ENCODE measurements around the gene PLCH2.
"Not testable (repeated sequence)": the region's sequence is repeated elsewhere in the genome, so short reads cannot be mapped to it uniquely, and the experiment has no call there.

PLCH2 gene

DNA sequence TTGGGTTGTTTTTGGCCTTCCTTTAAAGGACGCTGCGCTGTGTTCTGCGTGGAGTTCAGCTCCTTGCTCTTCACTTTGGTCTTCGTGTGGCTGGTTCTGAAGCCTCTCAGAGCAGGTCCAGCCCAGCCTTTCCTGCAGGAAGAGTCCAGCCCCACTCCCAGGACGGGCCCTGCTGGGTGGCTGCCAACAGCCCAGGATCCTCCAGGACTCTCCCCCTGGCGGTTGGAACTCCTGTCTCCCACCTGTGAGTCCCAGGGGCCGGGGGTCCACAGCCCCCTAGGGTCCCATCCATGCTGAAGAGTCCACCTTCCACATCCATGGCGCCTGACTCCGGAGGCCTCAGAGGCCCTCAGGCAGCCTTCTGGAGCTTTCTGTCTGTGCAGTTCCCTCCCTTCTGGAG is 75.5 kb downstream of the PLCH2 start:
- Histone ChIP-seq H3K27ac (ENCODE audit: low read depth, low read length) (peak overlapping the region; percentile 23), H3K4me1 (ENCODE audit: control insufficient read depth in 5 of 5, insufficient read depth in 5 of 5, low read length in 5 of 5) (peaks cover 5 to 67% (median 57%) of the 10 kb centered on the region in 5 donors), H3K4me3 (ENCODE audit: low read depth in 1 of 5, low read length in 5 of 5) (peak overlapping the region in 4 of 5 donors; percentile 15 to 54 (median 47))
- not testable (repeated sequence) for H3K27me3 ChIP-seq (ENCODE audit: control insufficient read depth in 5 of 5, insufficient read depth in 4 of 5, low read length in 5 of 5); H3K36me3 ChIP-seq (ENCODE audit: control insufficient read depth in 5 of 5, insufficient read depth in 5 of 5, low read length in 5 of 5); H3K9ac ChIP-seq (ENCODE audit: low read length in 5 of 5); H3K9me3 ChIP-seq (ENCODE audit: control insufficient read depth in 5 of 5, low read length in 5 of 5)

DNA sequence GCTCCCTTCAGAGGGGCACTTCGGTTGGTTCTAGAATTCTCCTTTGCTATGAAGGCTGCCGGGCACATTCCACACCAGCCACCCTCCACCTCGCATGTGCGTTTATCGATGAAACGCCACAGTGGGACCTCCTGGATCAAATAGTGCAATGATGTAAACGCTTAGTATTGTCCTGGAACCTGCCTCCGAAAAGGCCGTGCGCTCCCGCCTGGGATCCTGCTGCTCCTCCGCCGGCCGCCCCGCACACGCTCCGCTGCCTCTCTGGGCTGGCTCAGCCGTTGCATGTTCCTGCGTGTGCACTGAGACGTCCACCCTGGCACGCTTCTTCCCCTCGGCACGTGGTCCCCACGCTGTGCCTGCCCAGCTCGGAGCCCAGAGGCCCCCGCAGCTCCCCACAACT is 76.1 kb downstream of the PLCH2 start:
- H3K27me3 ChIP-seq (ENCODE audit: control insufficient read depth in 5 of 5, insufficient read depth in 4 of 5, low read length in 5 of 5): peaks cover 0 to 3% (median under 1%) of the 10 kb centered on the region in 5 donors
- no peaks in the 10 kb centered on the region for H3K36me3 ChIP-seq (ENCODE audit: control insufficient read depth in 5 of 5, insufficient read depth in 5 of 5, low read length in 5 of 5)
- no peaks in the 10 kb centered on the region for H3K9me3 ChIP-seq (ENCODE audit: control insufficient read depth in 5 of 5, low read length in 5 of 5)
- H3K27ac ChIP-seq (ENCODE audit: low read depth, low read length): peak overlapping the region; percentile 23
- H3K4me1 ChIP-seq (ENCODE audit: control insufficient read depth in 5 of 5, insufficient read depth in 5 of 5, low read length in 5 of 5): peaks cover 5 to 67% (median 57%) of the 10 kb centered on the region in 5 donors
- no peak overlapping the region for H3K4me3 ChIP-seq (ENCODE audit: low read depth in 1 of 5, low read length in 5 of 5)
- no peak overlapping the region for H3K9ac ChIP-seq (ENCODE audit: low read length in 5 of 5)

DNA sequence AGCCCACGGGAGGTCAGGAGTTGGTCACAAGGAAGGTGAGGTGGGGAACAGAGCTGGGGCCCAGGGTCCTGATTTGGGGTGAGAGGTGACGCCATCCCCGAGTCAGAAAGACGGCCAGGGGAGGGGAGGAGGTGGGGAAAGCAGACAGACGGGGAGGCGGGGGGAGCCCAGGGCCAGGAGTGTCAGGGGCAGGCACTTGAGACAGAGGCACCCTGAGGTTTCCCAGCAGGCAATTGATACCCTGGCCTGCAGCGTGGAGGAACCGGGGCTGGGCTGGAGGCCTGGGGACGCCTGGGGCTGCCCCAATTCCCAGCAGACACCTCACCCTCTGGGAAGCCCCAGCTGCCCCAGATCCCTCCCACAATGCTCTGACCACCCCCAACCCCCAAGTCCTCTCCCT is 77.0 kb downstream of the PLCH2 start:
- not testable (repeated sequence) for H3K27me3 ChIP-seq (ENCODE audit: control insufficient read depth in 5 of 5, insufficient read depth in 4 of 5, low read length in 5 of 5); H3K9ac ChIP-seq (ENCODE audit: low read length in 5 of 5); H3K4me3 ChIP-seq (ENCODE audit: low read depth in 1 of 5, low read length in 5 of 5); H3K36me3 ChIP-seq (ENCODE audit: control insufficient read depth in 5 of 5, insufficient read depth in 5 of 5, low read length in 5 of 5); H3K9me3 ChIP-seq (ENCODE audit: control insufficient read depth in 5 of 5, low read length in 5 of 5); H3K27ac ChIP-seq (ENCODE audit: low read depth, low read length)
- H3K4me1 ChIP-seq (ENCODE audit: control insufficient read depth in 5 of 5, insufficient read depth in 5 of 5, low read length in 5 of 5): peaks cover 7 to 67% (median 57%) of the 10 kb centered on the region in 5 donors

DNA sequence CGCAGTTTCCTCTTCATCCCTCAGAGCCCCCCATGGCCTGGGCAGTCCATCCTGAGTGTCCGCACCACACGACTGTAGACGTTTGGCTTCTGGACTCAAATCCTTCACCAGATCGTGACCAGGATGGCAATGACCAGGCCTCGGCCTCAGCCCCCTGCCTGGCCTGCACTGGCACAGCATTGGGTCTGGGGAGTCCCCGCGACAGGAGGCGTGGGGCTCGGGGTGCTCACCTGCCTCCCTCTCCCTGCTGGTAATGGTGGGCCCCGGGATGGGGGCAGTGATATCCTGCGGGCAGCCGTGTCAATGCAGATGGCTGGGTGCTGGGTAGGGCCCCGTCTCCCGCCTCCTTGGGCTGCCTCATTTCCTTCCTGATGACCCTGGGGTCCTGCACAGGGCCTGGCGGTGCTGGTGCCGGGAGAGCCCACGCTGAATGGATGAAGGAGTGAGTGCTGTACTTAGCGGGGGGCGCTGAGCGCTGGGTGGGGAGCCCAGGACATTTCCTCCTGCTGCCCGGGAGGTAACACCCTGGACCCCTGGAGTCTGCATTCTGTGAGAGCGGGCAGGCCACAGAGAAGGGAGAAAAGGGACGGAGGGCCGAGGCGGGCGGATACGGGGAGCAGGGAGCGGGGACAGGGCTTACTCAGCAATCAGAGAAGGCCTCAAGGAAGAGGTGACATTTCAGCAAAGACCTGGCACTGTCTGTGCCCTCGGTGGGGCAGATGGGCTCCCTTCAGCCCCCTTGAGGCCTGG is 78.0 kb downstream of the PLCH2 start:
- Histone ChIP-seq H3K4me3 (ENCODE audit: low read depth in 1 of 5, low read length in 5 of 5) (no peak overlapping the region), H3K36me3 (ENCODE audit: control insufficient read depth in 5 of 5, insufficient read depth in 5 of 5, low read length in 5 of 5) (peaks cover 0 to 13% (median 10%) of the 10 kb centered on the region in 5 donors), H3K27ac (ENCODE audit: low read depth, low read length) (no peak overlapping the region), H3K4me1 (ENCODE audit: control insufficient read depth in 5 of 5, insufficient read depth in 5 of 5, low read length in 5 of 5) (peaks cover 6 to 70% (median 57%) of the 10 kb centered on the region in 5 donors), H3K9me3 (ENCODE audit: control insufficient read depth in 5 of 5, low read length in 5 of 5) (no peaks in the 10 kb centered on the region), H3K9ac (ENCODE audit: low read length in 5 of 5) (no peak overlapping the region), H3K27me3 (ENCODE audit: control insufficient read depth in 5 of 5, insufficient read depth in 4 of 5, low read length in 5 of 5) (no peaks in the 10 kb centered on the region)

DNA sequence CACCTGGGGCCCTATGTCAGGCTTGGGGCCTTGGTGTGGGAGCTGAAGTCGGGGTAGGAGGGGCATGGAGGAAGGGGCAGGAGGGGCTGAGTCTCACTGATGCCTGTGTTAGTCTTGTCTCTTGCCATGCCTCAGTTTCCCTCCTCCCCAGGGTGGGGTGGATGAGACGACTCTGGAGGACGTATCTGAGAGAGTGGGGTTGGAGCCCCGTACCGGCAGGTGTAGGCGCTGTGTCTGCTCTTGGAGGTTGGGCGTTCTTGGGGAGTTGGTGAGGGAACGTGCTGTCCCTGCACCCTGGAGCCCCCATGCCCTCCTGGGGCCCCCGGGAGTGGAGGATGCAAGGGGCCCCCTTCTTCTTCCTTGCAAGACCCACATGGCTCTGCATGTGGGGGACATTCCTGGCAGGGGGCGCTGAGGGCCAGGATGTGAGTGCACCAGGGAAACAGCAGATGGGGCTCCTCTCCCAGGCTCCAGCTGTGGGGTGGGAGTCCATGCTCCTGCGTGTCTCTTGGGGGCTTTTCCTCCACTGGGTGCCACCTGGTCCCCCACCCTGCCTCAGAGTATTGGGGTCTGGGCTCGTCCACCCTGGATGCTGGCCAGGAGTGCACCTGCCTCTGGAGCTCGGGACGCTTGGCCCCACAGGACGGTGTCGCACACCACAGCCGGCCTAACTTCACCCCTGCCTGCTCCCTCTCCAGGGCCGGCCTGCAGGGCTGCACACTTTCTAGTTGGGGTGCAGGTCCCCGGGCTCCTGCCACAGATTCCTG is 78.7 kb downstream of the PLCH2 start:
- Histone ChIP-seq H3K4me3 (ENCODE audit: low read depth in 1 of 5, low read length in 5 of 5) (peak overlapping the region in 2 of 5 donors; percentile 33 to 95), H3K36me3 (ENCODE audit: control insufficient read depth in 5 of 5, insufficient read depth in 5 of 5, low read length in 5 of 5) (peaks cover 0 to 21% (median 15%) of the 10 kb centered on the region in 5 donors), H3K27ac (ENCODE audit: low read depth, low read length) (peak overlapping the region; percentile 88), H3K4me1 (ENCODE audit: control insufficient read depth in 5 of 5, insufficient read depth in 5 of 5, low read length in 5 of 5) (peaks cover 6 to 67% (median 50%) of the 10 kb centered on the region in 5 donors), H3K9ac (ENCODE audit: low read length in 5 of 5) (peak overlapping the region in 1 of 5 donors; percentile 20), H3K9me3 (ENCODE audit: control insufficient read depth in 5 of 5, low read length in 5 of 5) (no peaks in the 10 kb centered on the region), H3K27me3 (ENCODE audit: control insufficient read depth in 5 of 5, insufficient read depth in 4 of 5, low read length in 5 of 5) (no peaks in the 10 kb centered on the region)

Measured in subcutaneous abdominal adipose tissue (tissue), 5 donors.